Fibroblast of skin of right biceps (primary cell): ENCODE data around the gene KCNJ11.
A peak's percentile ranks its signal among the peaks of the same experiment; 100 is the strongest.

Experiments
- DNase-seq: peaks from one replicate; pipeline ENCODE4 v3.0.0-alpha.2; 2013

Gene KCNJ11

DNA sequence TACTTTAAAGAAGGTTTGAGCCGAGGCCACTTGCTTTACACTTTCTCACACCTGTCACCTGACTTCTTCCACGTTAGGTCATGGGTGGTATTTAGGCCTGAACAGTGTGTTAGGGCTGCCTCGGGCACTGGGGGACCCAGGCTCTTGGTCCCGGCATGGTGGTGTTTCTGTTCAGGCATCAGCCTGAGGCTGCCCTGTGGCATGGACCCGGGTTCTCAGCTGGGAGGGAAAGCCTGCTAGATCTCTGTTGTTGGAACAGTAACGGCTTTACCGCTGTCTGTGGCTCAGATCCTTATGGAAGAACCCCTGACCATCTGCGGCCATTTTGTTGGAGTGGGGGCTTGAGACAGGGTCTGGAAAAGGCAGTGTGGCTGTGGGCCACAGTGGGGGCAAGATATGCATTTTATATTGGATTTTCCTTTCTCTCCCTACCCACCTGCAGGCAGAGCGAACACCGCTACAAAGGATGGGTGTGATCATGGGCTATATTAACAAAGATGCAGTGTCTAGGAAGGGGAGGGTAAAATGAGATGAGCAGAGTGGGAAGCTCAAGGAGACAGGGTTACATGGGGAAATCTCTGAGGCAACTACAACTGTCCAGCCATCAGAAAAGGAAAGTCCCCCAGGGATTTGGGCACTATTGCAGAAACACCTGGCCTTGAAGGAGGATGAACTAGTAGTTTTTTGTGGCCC is 1.6 kb upstream of the KCNJ11 start:
- no peak for DNase-seq

DNA sequence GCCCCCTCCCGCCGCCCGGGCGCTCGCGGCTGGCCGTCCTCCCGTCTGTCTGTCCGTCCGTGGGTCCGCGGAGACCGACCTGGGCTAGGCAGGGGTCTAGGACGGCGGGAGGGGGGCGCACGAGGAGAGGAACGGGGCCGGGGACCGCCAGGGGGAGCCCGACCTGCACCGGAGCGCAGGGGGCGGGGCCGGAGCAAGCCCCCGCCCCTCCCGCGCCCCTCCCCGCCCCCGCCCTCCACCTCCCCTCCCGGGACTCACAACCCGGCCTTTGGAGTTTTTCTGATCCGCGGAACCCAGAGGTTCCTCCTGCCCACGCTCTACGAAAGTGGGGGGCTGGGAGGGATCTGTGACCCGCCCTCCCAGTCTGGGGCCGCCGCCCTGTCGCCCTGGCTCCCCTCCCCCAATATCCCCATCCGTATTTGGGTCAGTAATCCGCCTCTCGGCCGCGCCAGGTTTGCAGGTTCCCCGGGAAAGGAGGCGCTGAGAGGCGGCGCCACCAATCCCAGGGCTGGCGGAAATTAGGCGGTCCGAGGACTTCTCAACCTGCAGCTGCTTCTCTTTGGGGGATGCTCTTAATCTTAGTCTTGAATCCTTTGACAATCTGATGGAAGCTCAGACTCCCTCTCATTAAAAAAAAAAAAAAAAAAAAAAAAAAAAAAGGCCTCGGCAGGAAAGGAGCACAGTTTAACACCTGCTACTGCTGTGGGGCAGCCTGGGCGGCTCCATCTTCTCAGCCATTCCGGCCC is 925 bp upstream of the KCNJ11 start:
- DNase-seq = peak; percentile 32

DNA sequence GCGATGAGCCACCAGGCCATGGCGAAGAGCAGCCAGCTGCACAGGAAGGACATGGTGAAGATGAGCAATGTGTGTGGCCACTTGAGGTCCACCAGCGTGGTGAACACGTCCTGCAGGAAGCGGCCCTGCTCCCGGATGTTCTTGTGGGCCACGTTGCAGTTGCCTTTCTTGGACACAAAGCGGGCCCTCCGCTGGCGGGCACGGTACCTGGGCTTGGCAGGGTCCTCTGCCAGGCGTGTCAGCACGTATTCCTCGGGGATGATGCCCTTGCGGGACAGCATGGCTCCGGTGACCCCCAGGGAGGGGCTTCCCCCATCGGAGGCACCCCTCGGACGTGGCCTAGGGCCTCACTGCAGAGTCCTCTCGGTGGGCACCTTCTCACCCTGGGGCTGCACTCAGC is 648 bp downstream of the KCNJ11 start:
- DNase-seq = no peak

DNA sequence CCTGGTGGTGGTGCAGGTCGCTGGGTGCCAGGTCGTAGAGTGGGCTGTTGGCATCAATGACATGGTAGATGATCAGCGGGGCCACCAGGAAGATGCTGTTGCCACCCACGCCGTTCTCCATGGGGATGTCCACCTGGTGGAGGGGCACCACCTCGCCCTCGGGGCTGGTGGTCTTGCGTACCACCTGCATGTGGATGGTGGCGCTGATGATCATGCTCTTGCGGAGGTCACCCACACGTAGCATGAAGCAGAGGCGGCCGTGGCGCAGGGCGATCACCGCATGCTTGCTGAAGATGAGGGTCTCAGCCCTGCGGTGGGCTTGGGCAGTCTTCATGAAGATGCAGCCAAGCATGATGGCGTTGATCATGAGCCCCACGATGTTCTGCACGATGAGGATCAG is 1.2 kb downstream of the KCNJ11 start:
- no peak for DNase-seq

DNA sequence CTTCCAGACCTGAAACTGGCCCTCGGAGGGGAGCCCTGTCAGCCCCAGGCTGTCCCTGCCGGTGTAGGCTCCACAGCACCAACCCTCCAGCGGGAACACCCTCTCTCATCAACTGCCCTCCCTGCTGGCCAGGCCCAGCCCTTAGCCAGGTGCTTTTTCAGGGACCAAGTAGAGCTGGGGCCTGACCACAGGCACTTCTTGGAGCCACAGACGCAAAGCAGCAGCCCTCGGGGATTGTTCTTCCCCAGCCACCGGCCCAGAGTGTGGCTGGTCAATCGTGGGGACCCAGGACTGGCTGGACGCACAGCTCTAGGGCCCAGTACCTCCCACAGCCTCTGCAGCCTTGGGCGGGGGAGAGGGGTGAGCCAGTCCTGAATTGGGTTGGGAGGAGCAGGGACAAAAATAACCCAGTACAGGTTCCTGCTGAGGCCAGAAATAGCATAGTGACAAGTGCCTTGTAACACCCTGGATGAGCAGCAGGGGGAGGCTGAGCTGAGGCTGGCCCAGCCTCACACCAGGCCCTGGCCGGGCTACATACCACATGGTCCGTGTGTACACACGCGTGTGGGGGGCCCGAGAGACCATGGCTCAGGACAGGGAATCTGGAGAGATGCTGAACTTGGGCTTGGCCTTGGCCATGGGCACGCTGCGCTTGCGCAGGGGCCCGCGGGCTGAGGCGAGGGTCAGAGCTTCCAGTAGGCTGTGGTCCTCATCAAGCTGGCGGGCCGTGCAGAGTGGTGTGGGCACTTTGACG is 2.0 kb downstream of the KCNJ11 start:
- peak; percentile 18 for DNase-seq

DNA sequence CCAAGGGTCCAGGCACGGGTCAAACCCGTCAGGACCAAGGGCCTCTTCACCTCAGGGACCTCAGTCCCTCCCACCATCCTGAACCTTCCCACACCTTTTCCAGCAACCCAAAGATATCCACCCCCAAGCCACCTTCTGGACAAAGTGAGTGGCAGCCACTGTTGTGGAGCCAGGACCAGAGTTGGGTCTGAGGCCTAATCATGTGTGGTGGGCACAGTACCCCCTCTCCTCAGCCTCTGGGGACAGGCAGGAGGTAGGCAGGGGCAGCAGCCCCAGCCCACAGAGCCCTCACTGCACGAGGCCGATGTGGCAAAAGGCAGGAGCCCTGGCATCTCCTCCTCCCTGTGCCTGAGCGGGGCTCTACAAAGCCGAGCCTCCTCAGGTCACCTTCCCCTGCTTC is 2.5 kb downstream of the KCNJ11 start:
- DNase-seq = no peak

DNA sequence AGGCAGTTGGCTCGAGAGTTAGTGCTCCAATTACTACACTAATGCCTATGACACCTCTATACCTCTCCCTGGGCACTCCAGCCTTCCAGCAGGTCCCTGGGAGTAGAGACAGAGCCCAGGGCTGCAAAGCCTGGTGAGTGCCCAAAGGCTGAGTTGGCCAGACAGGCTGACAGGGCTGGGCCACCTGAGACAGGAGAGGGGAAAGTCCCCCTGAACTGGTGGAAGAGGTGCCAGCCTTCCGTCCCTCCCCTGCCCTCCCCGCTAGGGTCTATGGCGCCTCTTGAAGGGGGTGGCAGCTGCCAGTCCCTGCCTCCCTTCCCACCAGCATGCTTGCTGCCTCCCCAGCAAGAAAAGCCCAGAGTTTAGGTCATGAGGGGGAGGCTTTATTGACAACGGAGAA is 3.0 kb downstream of the KCNJ11 start:
- no peak for DNase-seq

DNA sequence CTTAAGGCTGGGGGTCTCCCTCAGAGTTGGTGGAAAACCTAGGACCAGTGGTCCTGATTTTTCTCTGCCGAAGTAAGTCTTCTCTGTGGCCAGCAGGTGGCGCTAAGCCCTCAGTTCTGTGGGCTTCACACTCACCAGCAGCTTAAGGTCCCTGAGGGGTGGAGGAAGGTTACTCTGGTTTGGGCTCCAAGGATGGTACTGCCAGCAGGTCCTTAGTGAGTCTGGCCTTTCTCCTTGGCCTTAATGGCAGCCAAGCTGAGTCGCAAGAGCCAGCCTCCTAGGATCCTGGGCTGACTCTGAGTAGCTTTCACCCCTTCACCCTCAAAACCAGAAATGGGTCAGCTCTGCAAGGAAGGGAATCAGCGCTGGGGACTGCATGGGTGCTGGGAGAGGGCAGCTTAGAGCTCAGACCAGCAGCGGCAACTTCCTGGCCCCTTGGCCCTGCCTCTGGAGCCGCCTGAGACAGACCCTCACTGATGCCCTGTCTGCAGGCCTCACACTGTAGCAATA is 4.4 kb downstream of the KCNJ11 start:
- DNase-seq = peak; percentile 76

DNA sequence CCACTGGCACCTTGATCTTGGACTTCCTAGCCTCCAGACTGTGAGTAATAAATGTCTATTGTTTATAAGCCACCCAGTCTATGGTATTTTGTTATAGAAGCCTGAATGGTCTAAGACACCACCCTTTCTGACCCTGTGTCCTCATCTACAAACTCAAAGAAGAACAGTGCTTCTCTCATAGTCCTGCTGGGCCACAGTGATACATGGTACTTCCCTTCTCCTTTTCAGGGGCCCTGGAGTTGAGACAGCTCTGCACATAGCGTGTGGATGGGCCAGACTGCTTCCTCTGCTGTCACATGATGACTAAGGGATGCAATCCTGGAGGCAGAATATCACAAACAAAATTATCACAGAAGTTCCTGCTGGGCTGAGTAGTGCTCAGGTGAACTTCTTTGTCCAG is 5.0 kb downstream of the KCNJ11 start:
- DNase-seq = peak; percentile 3

DNA sequence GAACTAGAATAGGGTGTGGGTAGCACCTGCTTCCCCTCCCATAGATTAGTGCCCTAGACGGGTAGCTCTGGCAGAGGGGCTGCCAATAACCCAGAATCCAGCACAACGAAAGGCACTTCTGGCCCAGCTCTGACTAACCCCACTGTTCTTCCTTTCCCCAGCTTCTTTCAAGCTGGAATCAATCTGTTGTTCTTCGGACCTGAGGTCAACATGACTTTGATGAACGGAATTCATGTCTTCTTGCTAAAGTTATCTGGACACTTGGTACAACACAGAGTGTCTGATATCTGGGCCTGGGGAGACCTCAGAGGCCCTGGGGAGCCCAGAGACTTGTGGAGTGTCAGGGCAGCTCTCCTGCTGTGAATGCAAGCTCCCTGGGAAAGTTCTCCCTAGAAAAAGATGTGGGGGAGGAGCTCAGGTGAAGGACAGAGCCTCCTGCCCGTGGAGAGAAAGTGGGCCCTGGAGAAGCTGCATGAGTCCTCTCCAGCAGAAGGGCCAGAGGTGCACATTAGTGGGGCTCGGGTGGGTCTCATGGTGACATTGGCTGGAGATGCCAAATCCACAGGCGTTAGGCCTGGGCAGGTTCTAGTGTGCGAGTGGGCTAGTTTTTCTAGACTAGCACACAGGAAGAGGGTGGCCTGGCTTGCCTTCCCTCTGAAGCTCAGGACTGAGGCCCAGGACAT is 6.3 kb downstream of the KCNJ11 start:
- no peak for DNase-seq

DNA sequence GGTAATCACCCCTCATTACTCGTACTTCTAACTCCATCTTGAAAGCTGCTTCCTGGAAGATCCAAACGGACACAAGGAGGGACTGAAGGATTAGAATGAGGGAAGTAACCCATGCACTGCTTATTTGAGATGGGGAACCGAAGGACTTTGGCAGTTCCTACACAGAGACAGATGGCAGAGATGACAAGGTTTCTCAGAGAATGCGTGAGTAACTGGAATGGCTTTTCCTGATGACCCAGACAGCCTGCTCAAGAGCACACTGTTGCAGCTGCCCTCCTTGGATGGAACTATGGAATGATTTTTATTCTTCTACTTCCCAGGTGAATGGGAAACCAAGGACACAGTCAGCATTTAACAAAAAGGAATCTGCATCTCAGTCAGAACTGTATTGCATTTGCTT is 7.3 kb downstream of the KCNJ11 start:
- peak; percentile 51 for DNase-seq

DNA sequence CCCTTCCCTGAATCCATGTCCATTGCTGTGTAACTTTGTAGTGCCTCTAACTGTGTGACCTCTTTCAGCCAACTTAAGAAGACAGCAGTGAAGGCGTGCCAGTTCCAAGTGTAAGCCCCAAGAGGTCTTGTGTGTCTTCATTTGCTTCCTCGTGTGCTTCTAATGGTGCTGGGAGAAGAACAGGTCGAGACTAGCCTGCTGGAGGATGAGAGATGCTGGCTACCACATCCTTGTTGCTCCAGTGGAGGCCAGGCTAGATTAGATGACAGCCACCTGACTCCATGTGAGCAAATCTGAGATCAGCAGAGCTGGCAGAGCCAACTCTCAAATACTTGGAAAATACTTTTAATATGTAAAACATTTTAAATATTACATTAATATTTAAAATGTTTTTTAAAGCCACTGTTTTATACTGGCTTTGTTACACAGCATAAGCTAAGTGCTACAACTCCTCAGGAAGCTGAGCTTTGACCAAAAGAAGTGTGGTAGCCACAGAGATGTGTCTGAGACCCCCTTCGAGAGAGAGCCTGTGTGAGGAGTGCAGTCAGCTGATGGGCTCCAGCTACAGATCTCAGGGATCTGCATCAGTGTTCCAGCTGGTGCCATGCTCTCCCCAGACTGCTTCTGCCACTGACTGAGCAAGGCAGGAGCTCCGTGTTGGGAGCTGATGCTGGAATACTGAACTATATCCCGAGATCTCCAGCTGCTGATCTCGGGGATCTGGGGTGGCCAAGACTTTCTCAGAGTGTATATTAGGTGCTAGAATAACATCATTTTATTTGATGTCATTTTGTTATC is 8.9 kb downstream of the KCNJ11 start:
- DNase-seq = no peak

DNA sequence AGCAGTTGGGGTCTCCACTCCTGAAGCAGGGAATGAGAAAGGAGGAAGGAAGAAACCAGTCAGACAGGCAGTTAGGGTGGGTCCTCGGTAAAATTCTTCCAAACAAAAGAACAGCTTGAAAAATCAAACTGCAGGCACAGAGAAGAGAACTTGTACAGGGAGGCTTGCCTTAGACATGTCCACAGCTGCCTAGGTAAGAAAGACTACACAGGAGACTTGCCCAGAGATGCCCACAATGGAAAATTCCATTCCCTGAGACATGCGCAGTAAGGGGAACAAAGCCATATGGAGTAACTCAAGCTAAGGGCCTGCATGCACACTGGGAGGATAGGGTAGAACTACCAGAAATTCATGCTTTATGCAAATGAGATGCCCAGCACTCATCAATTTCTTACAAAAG is 9.8 kb downstream of the KCNJ11 start:
- no peak for DNase-seq

DNA sequence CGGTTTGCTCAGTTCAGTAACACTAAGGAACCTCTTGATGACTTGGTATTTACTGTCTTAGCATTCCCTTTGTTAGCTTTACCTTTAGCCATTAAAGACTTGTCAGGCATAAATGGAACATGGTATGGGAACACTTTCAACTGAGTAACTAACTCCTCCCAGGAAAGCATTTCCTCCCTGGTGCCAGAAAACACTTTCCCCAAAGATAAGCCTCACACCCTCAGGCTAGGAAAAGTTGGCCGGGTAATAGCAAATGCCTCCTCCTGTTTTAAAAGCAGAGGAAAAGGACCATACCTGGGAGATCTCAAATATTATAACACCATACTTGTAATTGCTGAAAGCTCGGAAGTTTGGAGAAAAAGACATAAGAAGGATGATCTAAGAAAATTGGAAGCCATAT is 12.0 kb downstream of the KCNJ11 start:
- no peak for DNase-seq

DNA sequence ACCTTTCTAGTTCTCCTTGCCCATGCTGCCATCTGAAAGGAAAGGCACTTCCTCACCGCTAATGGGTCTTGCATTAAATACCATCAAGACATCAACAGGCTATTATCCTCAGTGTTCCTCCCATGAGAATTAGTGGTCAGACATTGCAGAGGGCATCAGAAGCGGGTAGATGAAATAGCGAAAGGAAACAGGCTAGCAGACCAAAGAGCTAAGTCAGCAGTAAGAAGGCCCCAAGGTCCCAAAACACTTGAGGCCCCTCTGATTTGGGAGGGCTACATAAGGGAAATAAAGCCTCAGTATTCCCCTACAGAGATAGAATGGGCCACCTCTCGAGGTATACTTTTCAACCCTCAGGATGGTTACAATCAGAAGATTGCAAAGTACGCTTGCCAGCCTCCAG is 12.9 kb downstream of the KCNJ11 start:
- no peak for DNase-seq

DNA sequence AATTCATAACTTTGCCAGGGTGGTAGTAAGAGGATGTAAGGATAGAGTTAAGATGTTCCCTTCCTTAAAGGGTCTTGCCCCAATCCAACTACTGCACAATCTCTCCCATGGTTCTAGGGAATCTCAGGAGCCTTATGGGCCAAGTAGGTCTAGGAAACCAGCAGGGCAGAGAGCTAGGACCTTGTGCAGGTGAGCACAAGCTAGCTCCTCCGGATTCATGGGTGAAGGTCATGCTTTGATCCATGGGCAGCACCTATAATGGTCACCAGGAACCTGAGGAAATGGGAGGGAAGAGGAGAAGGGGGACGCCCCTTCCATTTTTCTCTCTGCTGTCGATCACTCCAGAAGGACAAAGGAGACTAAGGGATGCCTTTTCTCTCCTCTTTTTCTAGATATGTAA is 16.8 kb downstream of the KCNJ11 start:
- peak; percentile 43 for DNase-seq

DNA sequence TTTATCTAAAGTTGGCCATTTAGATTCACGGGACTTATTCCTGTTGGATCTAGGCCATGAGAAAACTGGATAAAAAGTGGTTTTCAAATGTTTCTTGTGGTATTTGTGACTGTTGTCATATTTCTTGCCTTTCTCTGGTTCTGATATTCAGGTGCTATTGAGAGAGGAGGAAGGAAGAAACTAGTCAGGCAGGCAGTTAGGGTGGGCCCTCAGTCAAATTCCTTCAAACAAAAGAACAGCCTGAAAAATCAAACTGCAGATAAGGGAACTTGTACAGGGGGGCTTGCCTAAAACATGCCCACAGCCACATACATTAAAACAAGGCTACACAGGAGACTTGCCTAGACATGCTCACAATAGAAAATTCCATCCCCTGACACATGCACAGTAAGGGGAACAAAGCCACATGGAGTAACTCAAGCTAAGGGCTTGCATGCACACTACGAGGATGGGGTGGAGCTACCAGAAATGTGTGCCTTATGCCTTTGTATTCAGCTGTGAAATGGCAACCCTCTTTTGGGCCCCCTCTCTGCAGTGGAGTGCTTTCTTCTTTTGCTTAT is 18.7 kb downstream of the KCNJ11 start:
- DNase-seq = no peak

DNA sequence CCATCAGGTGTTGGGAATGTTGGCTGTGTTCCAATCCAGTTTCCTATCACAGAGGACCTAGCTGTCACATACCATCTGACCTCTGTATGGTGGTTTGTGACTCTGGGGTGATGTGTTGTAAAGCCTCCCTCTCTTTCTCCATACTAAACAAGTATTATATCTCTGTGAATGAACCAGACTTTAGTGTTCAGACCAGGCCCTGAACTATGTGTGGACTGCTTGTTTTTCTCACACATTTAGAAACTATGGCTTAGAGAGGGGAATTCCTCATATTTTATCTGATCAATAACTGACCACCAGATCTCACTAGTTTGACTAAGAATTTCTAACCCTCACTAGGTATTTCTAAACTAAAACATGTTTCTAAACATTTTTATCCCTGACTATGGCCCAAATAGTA is 19.4 kb downstream of the KCNJ11 start:
- no peak for DNase-seq

DNA sequence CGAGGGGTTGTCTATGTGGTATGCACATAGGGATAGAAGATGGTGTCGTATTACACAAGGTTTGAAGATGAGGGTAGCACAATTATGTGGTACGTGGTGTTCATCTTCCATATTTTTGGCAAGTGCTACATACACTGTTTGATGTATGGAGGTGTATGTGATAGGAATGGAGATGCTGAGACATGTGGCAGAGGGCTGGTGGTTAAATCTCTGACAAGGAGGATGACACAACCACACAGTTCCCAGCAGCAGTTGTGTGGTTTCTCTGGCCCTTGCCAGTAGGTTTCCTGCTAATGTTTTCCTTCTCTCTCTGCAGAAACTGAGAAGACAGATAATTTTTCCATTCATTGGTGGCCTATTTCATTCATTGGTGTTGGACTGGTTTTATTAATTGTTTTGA is 19.9 kb downstream of the KCNJ11 start:
- DNase-seq = no peak

DNA sequence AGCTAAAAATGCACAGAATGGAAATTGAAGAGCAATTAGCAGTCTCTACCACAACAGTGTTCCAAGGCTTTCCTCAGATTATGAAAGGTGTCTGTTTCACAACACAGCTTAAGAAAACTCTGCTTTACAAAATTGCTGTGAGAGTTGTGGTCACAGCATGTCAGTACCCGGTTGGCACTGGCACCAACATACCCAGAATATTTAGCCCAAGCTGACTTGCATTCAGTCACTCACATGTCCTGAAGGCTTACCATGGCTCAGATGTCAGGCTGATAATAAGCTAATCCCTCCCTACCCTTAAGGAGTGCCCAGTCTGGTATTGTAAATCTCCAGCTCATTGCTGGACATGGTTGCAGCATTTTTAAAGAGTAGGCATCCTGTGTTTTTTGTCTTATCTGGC is 22.0 kb downstream of the KCNJ11 start:
- DNase-seq = no peak

DNA sequence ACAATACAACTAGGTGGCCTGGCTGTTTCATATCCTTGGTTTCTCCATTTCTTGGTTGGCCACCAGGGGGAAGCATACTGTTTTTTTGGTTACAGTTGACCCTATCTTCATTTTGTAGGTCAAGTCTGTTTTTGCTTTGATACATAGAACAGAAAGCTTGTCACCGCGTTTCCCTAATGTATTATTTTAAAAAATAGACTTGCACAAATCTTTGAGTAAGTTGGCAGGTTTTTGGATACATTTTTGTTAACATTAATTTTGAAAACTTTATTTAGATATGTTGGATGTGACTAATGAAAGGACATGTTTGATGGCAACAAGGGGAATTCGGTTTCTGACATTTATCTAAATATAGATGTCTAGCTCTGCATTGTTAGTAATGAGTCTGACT is 33.9 kb downstream of the KCNJ11 start:
- DNase-seq = peak; percentile 75
